OCI-LY3 (cell line): ENCODE results near the gene EDN1.

Experiments used
- CTCF ChIP-seq: fragments of 200-600, 300-600 bp; sonication (generic); IDR thresholded peaks from 2 replicates; pipeline ENCODE4 v1.5.1; 2014; ENCODE audit warnings: antibody characterized with exemption, low read length, low read depth
- EZH2phosphoT487 ChIP-seq: fragments of 200-600 bp; shearing (Covaris generic); IDR thresholded peaks from 2 replicates; pipeline ENCODE4 v1.6.1; 2018; ENCODE audit warnings: antibody characterized with exemption, mixed run types, low read depth

- TF ChIP-seq CTCF (no peak), EZH2phosphoT487 (no peak)
Measured at GRCh38 chr6:12280458-12280857, 9.7 kb upstream of the EDN1 start.
